Panc1 (cell line): ENCODE results near the gene FARP1. TPM values are rescaled to one million over a fixed set of nuclear protein-coding genes. Genes with fewer than 3 reads are reported as not detected.

Experiments used
- ATAC-seq: fragments of 200-7000 bp; cut with Tn5 transposase; 2 replicates; pipeline ENCODE4 v1.9.1; 2020; ENCODE audit warnings: mild to moderate bottlenecking, moderate library complexity
- BruUV-seq: library from RNA; stranded (reverse); fragments of 400-500 nt; replicated peaks from 2 replicates; lab custom pipeline; 2021; lab: Mats Ljungman, UMichigan
- CTCF ChIA-PET: fragments of 300-600 bp; sonication (Branson Sonifier 250); formaldehyde crosslinking; loops from one replicate; lab custom pipeline; 2022; ENCODE audit warnings: antibody characterized with exemption; lab: Charles Lee
- POLR2A ChIA-PET: fragments of 300-600 bp; sonication (Branson Sonifier 250); formaldehyde crosslinking; loops from one replicate; lab custom pipeline; 2022; ENCODE audit warnings: antibody characterized with exemption; lab: Charles Lee
- DNase-seq: peaks from one replicate; pipeline ENCODE4 v3.0.0-alpha.2; 2010; ENCODE audit warnings: low read depth, low spot score
- H3K27ac ChIP-seq: 2 replicates; pipeline ENCODE4 v1.5.1; 2011; ENCODE audit warnings: mild to moderate bottlenecking, low read length, inconsistent platforms
- H3K27me3 ChIP-seq: fragments of 200-500 bp; sonication (Bioruptor generic); 2 replicates; pipeline ENCODE4 v1.6.0; 2014; ENCODE audit warnings: low read length, inconsistent platforms; ENCODE audit not compliant: control insufficient read depth, insufficient read depth
- H3K36me3 ChIP-seq: fragments of 200-500 bp; sonication (Bioruptor generic); 2 replicates; pipeline ENCODE4 v1.5.1; 2014; ENCODE audit warnings: inconsistent platforms, mild to moderate bottlenecking, low read length, moderate library complexity; ENCODE audit not compliant: control insufficient read depth, insufficient read depth
- H3K4me1 ChIP-seq: 2 replicates; pipeline ENCODE4 v1.5.1; 2011; ENCODE audit warnings: inconsistent platforms, mild to moderate bottlenecking, low read length, moderate library complexity; ENCODE audit not compliant: control insufficient read depth, insufficient read depth
- H3K4me3 ChIP-seq, 2 experiments: 2 replicates each; pipeline ENCODE4 v1.5.1; 2011 to 2012; ENCODE audit warnings: low read depth in 2 of 2, low read length in 2 of 2, mild to moderate bottlenecking in 2 of 2, inconsistent platforms in 1 of 2, moderate library complexity in 1 of 2
- H3K9me3 ChIP-seq: fragments of 200-500 bp; sonication (Bioruptor generic); 2 replicates; pipeline ENCODE4 v1.5.1; 2014; ENCODE audit warnings: low read depth, mild to moderate bottlenecking, inconsistent platforms, low read length, moderate library complexity; ENCODE audit not compliant: control insufficient read depth, insufficient read depth
- CTCF ChIP-seq: fragments of 450-650 bp; IDR thresholded peaks from 2 replicates; pipeline ENCODE4 v1.5.1; 2017; ENCODE audit warnings: mild to moderate bottlenecking
- POLR2AphosphoS5 ChIP-seq: IDR thresholded peaks from 2 replicates; pipeline ENCODE4 v1.6.1; 2012; ENCODE audit warnings: mild to moderate bottlenecking, low read depth, low read length, moderate library complexity
- REST ChIP-seq, 2 experiments: IDR thresholded peaks; 2 replicates each; pipeline ENCODE4 v1.6.1; 2011 to 2012; ENCODE audit warnings: low read depth in 2 of 2, control low read depth in 1 of 2, low read length in 1 of 2, mild to moderate bottlenecking in 1 of 2, moderate library complexity in 1 of 2; ENCODE audit not compliant: insufficient read depth in 1 of 2
- SIN3A ChIP-seq: IDR thresholded peaks from 2 replicates; pipeline ENCODE4 v1.6.1; 2012; ENCODE audit warnings: low read depth, mild to moderate bottlenecking, low read length, moderate library complexity, borderline replicate concordance; ENCODE audit not compliant: insufficient read depth
- TCF7L2 ChIP-seq: IDR thresholded peaks from 2 replicates; pipeline ENCODE4 v1.6.1; 2011; ENCODE audit warnings: mild to moderate bottlenecking, low read depth, low read length, inconsistent platforms
- in situ Hi-C: cut with HindIII; loops from 2 replicates; pipeline ENCODE4 v1.10.0; 2016; ENCODE audit warnings: low sequenced_read_pairs, low pct_unique_long_range_greater_than_20kb
- intact Hi-C: fragments of 100-400 bp; cut with micrococcal nuclease; formaldehyde crosslinking; loops from one replicate; pipeline ENCODE4 v1.10.0; 2022; ENCODE audit not compliant: unreplicated experiment
- total RNA-seq: library from RNA; stranded (reverse); gene quantifications from one replicate; pipeline ENCODE4 v1.2.1, GENCODE V29; 2021; ENCODE audit not compliant: unreplicated experiment

Gene FARP1
- total RNA-seq, 1 experiment from 2014 or later: 61.9 TPM

GRCh38 chr13:98339684-98340425 is 197.0 kb downstream of the FARP1 start:
- ChIA-PET POLR2A (no interaction called here), CTCF (no interaction called here)
- Histone ChIP-seq H3K9me3 (no peaks in the 10 kb centered on the region), H3K36me3 (no peaks in the 10 kb centered on the region), H3K27ac (no peak overlapping the region), H3K27me3 (no peaks in the 10 kb centered on the region), H3K4me3 (no peak overlapping the region), H3K4me1 (no peaks in the 10 kb centered on the region)
- in situ Hi-C loops: no loop called here
- intact Hi-C loops: no loop called here
- ATAC-seq (no peak), DNase-seq (no peak)
- TF ChIP-seq SIN3A (no peak), TCF7L2 (no peak), POLR2AphosphoS5 (no peak), REST (IDR thresholded peaks at IDR 0.05; ENCODE audit: insufficient read depth in 1 of 2, low read depth in 2 of 2, low read length in 1 of 2) (no peak), CTCF (no peak)
- no TSS peak for BruUV-seq

GRCh38 chr13:98342953-98343352 is 200.1 kb downstream of the FARP1 start:
- H3K27ac ChIP-seq: no peak overlapping the region
- no peak for TF ChIP-seq TCF7L2
- no peak for TF ChIP-seq REST (IDR thresholded peaks at IDR 0.05; ENCODE audit: insufficient read depth in 1 of 2, low read depth in 2 of 2, low read length in 1 of 2)
- TF ChIP-seq SIN3A: no peak
- no peak for TF ChIP-seq POLR2AphosphoS5
- TF ChIP-seq CTCF: no peak
- no peak for ATAC-seq
- no peaks in the 10 kb centered on the region for H3K9me3 ChIP-seq
- BruUV-seq: no TSS peak
- no peaks in the 10 kb centered on the region for H3K36me3 ChIP-seq
- H3K4me3 ChIP-seq: no peak overlapping the region
- intact Hi-C loops (no loop called here), in situ Hi-C loops (no loop called here)
- ChIA-PET CTCF (no interaction called here), POLR2A (no interaction called here)
- H3K4me1 ChIP-seq: no peaks in the 10 kb centered on the region
- no peaks in the 10 kb centered on the region for H3K27me3 ChIP-seq
- DNase-seq: no peak
